ENCODE data around the gene TPPP2. TPM values are rescaled to one million over a fixed set of nuclear protein-coding genes. Genes with fewer than 3 reads are reported as not detected.
"Not testable (repeated sequence)": the region's sequence is repeated elsewhere in the genome, so short reads cannot be mapped to it uniquely, and the experiment has no call there.

TPPP2 gene
- total RNA-seq = 1 to 10 TPM in 2 of 4 donors, under 1 TPM in 2; 0.22 to 2.3 (median 1.1) TPM

GRCh38 chr14:21029917-21030316, at the start of gene TPPP2:
Gene TPPP2, plus strand, starts transcription at chr14:21030217. Its CDS starts 365 bp downstream, at chr14:21030582.
- intact Hi-C loops (cut with DNase I; ENCODE audit: low total_unique reads) (no loop called here), in situ Hi-C loops (cut with MboI; ENCODE audit: low sequenced_read_pairs in 4 of 4) (loop anchor here in 1 of 4 donors (25.0 kb wide), 1 partner anchor 568 kb away; the partner anchor contains the start of genes APEX1, OSGEP, PIP4P1 and PNP)
- H3K36me3 ChIP-seq = no peaks in the 10 kb centered on the region
- DNase-seq (no peak), ATAC-seq (no peak)
- TF ChIP-seq POLR2A (IDR thresholded peaks at IDR 0.05) (no peak), CTCF (IDR thresholded peaks at IDR 0.05 in 4 of 5, conservative IDR thresholded peaks at IDR 0.05 in 1 of 5) (no peak)
- H3K27ac ChIP-seq = peak within 1 kb of the TSS; percentile 22 to 100 (median 98)
- H3K27me3 ChIP-seq = no peaks in the 10 kb centered on the region
- H3K4me3 ChIP-seq = no peak within 1 kb of the TSS
- no peaks in the 10 kb centered on the region for H3K9me3 ChIP-seq
- peaks cover 28 to 55% of the 10 kb centered on the region in 2 donors for H3K4me1 ChIP-seq

- DNase-seq = no peak
- H3K27ac ChIP-seq = no peak overlapping the region
- H3K4me1 ChIP-seq = no peaks in the 10 kb centered on the region
- no peak overlapping the region for H3K4me3 ChIP-seq
- H3K27me3 ChIP-seq = no peaks in the 10 kb centered on the region
- intact Hi-C loops (cut with DNase I; ENCODE audit: low total_unique reads) = loop anchor here (10.0 kb wide), 1 partner anchor 646 kb away; the partner anchor contains the start of gene CCNB1IP1
- no peaks in the 10 kb centered on the region for H3K36me3 ChIP-seq
- H3K9me3 ChIP-seq = no peaks in the 10 kb centered on the region
- no peak for ATAC-seq
- in situ Hi-C loops (cut with MboI; ENCODE audit: low sequenced_read_pairs in 4 of 4) = loop anchor here in 2 of 4 donors (25.0 kb wide), 1 partner anchor 644 kb away; the partner anchor contains the start of genes CCNB1IP1 (in 2 of the 2) and PARP2 (in 2 of the 2)
- no peak for TF ChIP-seq CTCF (IDR thresholded peaks at IDR 0.05 in 4 of 5, conservative IDR thresholded peaks at IDR 0.05 in 1 of 5)
- no peak for TF ChIP-seq POLR2A (IDR thresholded peaks at IDR 0.05)
Measured at GRCh38 chr14:20980906-20981305, 49.1 kb upstream of the TPPP2 start.

- intact Hi-C loops (cut with DNase I; ENCODE audit: low total_unique reads) = loop anchor here (10.0 kb wide), 1 partner anchor 648 kb away; the partner anchor contains the start of gene CCNB1IP1
- H3K4me1 ChIP-seq = no peaks in the 10 kb centered on the region
Measured at GRCh38 chr14:20982646-20983369, 47.2 kb upstream of the TPPP2 start.

GRCh38 chr14:20985650-20986049, 44.4 kb upstream of the TPPP2 start:
- in situ Hi-C loops (cut with MboI; ENCODE audit: low sequenced_read_pairs in 4 of 4) = loop anchor here in 2 of 4 donors (25.0 kb wide), 1 partner anchor 648 kb away; the partner anchor contains the start of genes CCNB1IP1 (in 2 of the 2) and PARP2 (in 2 of the 2)

More at GRCh38 chr14:20982646-20983369, 47.2 kb upstream of the TPPP2 start:
- H3K36me3 ChIP-seq = no peaks in the 10 kb centered on the region
- H3K9me3 ChIP-seq = no peaks in the 10 kb centered on the region
- ATAC-seq = no peak
- TF ChIP-seq POLR2A (IDR thresholded peaks at IDR 0.05) (no peak), CTCF (IDR thresholded peaks at IDR 0.05 in 4 of 5, conservative IDR thresholded peaks at IDR 0.05 in 1 of 5) (no peak)
- H3K27ac ChIP-seq = no peak overlapping the region
- in situ Hi-C loops (cut with MboI; ENCODE audit: low sequenced_read_pairs in 4 of 4) = loop anchor here in 2 of 4 donors (25.0 kb wide), 1 partner anchor 646 kb away; the partner anchor contains the start of genes CCNB1IP1 (in 2 of the 2) and PARP2 (in 2 of the 2)
- no peak overlapping the region for H3K4me3 ChIP-seq
- no peak for DNase-seq
- no peaks in the 10 kb centered on the region for H3K27me3 ChIP-seq

GRCh38 chr14:20986811-20987210, 43.2 kb upstream of the TPPP2 start:
- peak overlapping the region in 1 of 4 donors; percentile 19 for H3K27ac ChIP-seq
- H3K9me3 ChIP-seq = no peaks in the 10 kb centered on the region
- H3K36me3 ChIP-seq = peaks cover 0 to under 1% of the 10 kb centered on the region in 2 donors
- no peaks in the 10 kb centered on the region for H3K27me3 ChIP-seq
- ATAC-seq (peak; percentile 18 to 48), DNase-seq (no peak)
- in situ Hi-C loops (cut with MboI; ENCODE audit: low sequenced_read_pairs in 4 of 4) (loop anchor here in 2 of 4 donors (25.0 kb wide), 1 partner anchor 650 kb away; the partner anchor contains the start of genes CCNB1IP1 (in 2 of the 2) and PARP2 (in 2 of the 2)), intact Hi-C loops (cut with DNase I; ENCODE audit: low total_unique reads) (loop anchor here (10.0 kb wide), 1 partner anchor 652 kb away; the partner anchor contains the start of gene CCNB1IP1)
- TF ChIP-seq CTCF (IDR thresholded peaks at IDR 0.05 in 4 of 5, conservative IDR thresholded peaks at IDR 0.05 in 1 of 5) = no peak
- no peak for TF ChIP-seq POLR2A (IDR thresholded peaks at IDR 0.05)
- H3K4me3 ChIP-seq = no peak overlapping the region
- H3K4me1 ChIP-seq = peaks cover 16 to 19% of the 10 kb centered on the region in 2 donors

More at GRCh38 chr14:20985650-20986049, 44.4 kb upstream of the TPPP2 start:
- H3K4me1 ChIP-seq, H3K27ac ChIP-seq, DNase-seq, H3K4me3 ChIP-seq, H3K9me3 ChIP-seq, H3K27me3 ChIP-seq, ATAC-seq, H3K36me3 ChIP-seq: not testable (repeated sequence)
- intact Hi-C loops (cut with DNase I; ENCODE audit: low total_unique reads) = loop anchor here (10.0 kb wide), 1 partner anchor 651 kb away; the partner anchor contains the start of gene CCNB1IP1

Data from gastrocnemius medialis (tissue), 4 donors.